ENCODE measurements around the gene PPIL6. TPM values are rescaled to one million over a fixed set of nuclear protein-coding genes. Genes with fewer than 3 reads are reported as not detected.
"Not testable (repeated sequence)": the region's sequence is repeated elsewhere in the genome, so short reads cannot be mapped to it uniquely, and the experiment has no call there.

Gene PPIL6
- polyA plus RNA-seq, 1 donor (not counting 4 experiments of a cell fraction or from before 2014, with no cell fraction given) = 1.4 TPM

DNA sequence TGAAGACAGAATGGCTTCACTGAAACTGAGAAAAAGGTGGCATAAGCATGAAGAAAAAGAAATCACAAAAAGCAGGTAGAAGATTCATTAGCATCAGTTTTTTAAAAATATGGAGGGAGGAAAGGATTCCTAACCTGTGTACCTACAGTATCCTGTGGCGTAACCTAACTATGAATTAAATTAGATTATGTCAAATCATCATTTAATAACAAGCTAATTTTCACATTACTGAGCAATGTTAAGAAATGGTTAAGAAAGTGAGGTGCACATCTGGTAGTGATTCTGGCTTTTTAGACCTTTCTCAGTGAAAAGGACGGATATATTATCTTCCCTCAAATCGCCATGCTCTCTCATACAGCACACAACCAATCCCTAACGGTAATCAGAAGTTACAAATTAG lies 70.7 kb downstream of the PPIL6 start:
- Histone ChIP-seq H2AFZ (ENCODE audit: control insufficient read depth, low read length) (no peak overlapping the region), H3K4me2 (ENCODE audit: control insufficient read depth, extremely low read depth, insufficient read depth, low read depth, low read length) (no peak overlapping the region), H3K4me1 (ENCODE audit: control insufficient read depth, extremely low read depth, insufficient read depth, low read length) (no peaks in the 10 kb centered on the region), H3K9ac (ENCODE audit: control insufficient read depth, extremely low read depth, insufficient read depth, low read length) (no peak overlapping the region), H3K27me3 (ENCODE audit: control insufficient read depth, extremely low read depth, insufficient read depth, low read length) (no peaks in the 10 kb centered on the region), H3K4me3 (ENCODE audit: control insufficient read depth in 2 of 3, extremely low read depth in 1 of 3, insufficient read depth in 2 of 3, low read depth in 1 of 3, low read length in 3 of 3) (no peak overlapping the region), H3K9me3 (ENCODE audit: control insufficient read depth, low read depth, low read length) (no peaks in the 10 kb centered on the region), H3K27ac (ENCODE audit: control insufficient read depth, insufficient read depth, low read length) (no peak overlapping the region), H3K79me2 (ENCODE audit: control insufficient read depth, insufficient read depth, low read length) (peaks cover 16% of the 10 kb centered on the region), H3K36me3 (ENCODE audit: control insufficient read depth in 2 of 2, extremely low read depth in 1 of 2, insufficient read depth in 2 of 2, low read length in 2 of 2) (peaks cover 15 to 34% of the 10 kb centered on the region in 2 experiments), H3K9me1 (ENCODE audit: control insufficient read depth, extremely low read depth, insufficient read depth, low read length) (no peaks in the 10 kb centered on the region), H4K20me1 (ENCODE audit: control insufficient read depth, extremely low read depth, insufficient read depth, low read length) (peaks cover 2% of the 10 kb centered on the region)
- DNase-seq (ENCODE audit: low read depth, low spot score) = no peak
- dilution Hi-C loops (cut with MboI; ENCODE audit: extremely low pct_ligation_motif_present, low sequenced_read_pairs) = no loop called here
- FAIRE-seq = no peak
- TF ChIP-seq, protein P1, sequence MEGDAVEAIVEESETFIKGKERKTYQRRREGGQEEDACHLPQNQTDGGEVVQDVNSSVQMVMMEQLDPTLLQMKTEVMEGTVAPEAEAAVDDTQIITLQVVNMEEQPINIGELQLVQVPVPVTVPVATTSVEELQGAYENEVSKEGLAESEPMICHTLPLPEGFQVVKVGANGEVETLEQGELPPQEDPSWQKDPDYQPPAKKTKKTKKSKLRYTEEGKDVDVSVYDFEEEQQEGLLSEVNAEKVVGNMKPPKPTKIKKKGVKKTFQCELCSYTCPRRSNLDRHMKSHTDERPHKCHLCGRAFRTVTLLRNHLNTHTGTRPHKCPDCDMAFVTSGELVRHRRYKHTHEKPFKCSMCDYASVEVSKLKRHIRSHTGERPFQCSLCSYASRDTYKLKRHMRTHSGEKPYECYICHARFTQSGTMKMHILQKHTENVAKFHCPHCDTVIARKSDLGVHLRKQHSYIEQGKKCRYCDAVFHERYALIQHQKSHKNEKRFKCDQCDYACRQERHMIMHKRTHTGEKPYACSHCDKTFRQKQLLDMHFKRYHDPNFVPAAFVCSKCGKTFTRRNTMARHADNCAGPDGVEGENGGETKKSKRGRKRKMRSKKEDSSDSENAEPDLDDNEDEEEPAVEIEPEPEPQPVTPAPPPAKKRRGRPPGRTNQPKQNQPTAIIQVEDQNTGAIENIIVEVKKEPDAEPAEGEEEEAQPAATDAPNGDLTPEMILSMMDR (optimal IDR thresholded peaks at IDR 0.05 in 1 of 3, IDR thresholded peaks at IDR 0.05 in 1 of 3, conservative IDR thresholded peaks at IDR 0.05 in 1 of 3; ENCODE audit: extremely low read depth in 1 of 3, insufficient read depth in 2 of 3, low read length in 3 of 3) = no peak
- TF ChIP-seq EZH2 (IDR thresholded peaks at IDR 0.05; ENCODE audit: low read length) = no peak

DNA sequence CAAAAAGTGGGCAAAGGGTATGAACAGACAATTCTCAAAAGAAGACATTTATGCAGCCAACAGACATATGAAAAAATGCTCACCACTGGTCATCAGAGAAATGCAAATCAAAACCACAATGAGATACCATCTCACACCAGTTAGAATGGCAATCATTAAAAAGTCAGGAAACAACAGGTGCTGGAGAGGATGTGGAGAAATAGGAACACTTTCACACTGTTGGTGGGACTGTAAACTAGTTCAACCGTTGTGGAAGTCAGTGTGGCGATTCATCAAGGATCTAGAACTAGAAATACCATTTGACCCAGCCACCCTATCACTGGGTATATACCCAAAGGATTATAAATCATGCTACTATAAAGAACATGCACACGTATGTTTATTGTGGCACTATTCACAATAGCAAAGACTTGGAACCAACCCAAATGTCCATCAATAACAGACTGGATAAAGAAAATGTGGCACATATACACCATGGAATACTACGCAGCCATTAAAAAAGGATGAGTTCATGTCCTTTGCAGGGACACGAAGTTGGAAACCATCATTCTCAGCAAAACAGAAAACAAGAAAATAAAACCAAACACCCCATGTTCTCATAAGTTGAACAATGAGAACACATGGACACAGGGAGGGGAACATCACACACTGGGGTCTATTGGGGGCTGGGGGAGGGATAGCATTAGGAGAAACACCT lies 75.9 kb downstream of the PPIL6 start:
- H2AFZ ChIP-seq (ENCODE audit: control insufficient read depth, low read length); H3K9me3 ChIP-seq (ENCODE audit: control insufficient read depth, low read depth, low read length); DNase-seq (ENCODE audit: low read depth, low spot score); H4K20me1 ChIP-seq (ENCODE audit: control insufficient read depth, extremely low read depth, insufficient read depth, low read length); H3K9me1 ChIP-seq (ENCODE audit: control insufficient read depth, extremely low read depth, insufficient read depth, low read length); H3K4me3 ChIP-seq (ENCODE audit: control insufficient read depth in 2 of 3, extremely low read depth in 1 of 3, insufficient read depth in 2 of 3, low read depth in 1 of 3, low read length in 3 of 3); H3K27me3 ChIP-seq (ENCODE audit: control insufficient read depth, extremely low read depth, insufficient read depth, low read length); H3K27ac ChIP-seq (ENCODE audit: control insufficient read depth, insufficient read depth, low read length); dilution Hi-C loops (cut with MboI; ENCODE audit: extremely low pct_ligation_motif_present, low sequenced_read_pairs); H3K9ac ChIP-seq (ENCODE audit: control insufficient read depth, extremely low read depth, insufficient read depth, low read length); FAIRE-seq; H3K4me1 ChIP-seq (ENCODE audit: control insufficient read depth, extremely low read depth, insufficient read depth, low read length); H3K79me2 ChIP-seq (ENCODE audit: control insufficient read depth, insufficient read depth, low read length); H3K4me2 ChIP-seq (ENCODE audit: control insufficient read depth, extremely low read depth, insufficient read depth, low read depth, low read length): not testable (repeated sequence)
- peaks cover 16 to 19% of the 10 kb centered on the region in 2 experiments for H3K36me3 ChIP-seq (ENCODE audit: control insufficient read depth in 2 of 2, extremely low read depth in 1 of 2, insufficient read depth in 2 of 2, low read length in 2 of 2)

DNA sequence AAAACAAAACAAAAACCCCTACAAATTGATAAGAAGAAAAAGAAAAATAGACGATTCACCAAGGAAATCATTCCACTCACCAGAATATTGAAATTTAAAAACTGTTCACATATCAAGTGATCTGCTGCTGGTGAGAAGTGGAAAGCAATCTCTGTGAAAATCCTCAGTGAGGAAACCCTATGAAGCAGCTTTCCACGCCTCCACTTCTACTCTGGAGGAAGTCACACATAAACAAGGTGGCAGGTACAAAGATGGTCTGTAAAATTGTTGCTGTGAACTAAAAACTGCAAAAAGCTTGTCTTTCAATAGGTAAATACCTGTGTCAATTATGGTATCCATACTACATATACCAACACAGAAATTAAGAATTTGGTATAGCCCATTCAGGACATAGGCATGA lies 76.7 kb downstream of the PPIL6 start:
- Histone ChIP-seq H3K27me3 (ENCODE audit: control insufficient read depth, extremely low read depth, insufficient read depth, low read length) (no peaks in the 10 kb centered on the region), H3K79me2 (ENCODE audit: control insufficient read depth, insufficient read depth, low read length) (peaks cover 1% of the 10 kb centered on the region), H3K4me1 (ENCODE audit: control insufficient read depth, extremely low read depth, insufficient read depth, low read length) (no peaks in the 10 kb centered on the region), H3K4me2 (ENCODE audit: control insufficient read depth, extremely low read depth, insufficient read depth, low read depth, low read length) (no peak overlapping the region), H3K4me3 (ENCODE audit: control insufficient read depth in 2 of 3, extremely low read depth in 1 of 3, insufficient read depth in 2 of 3, low read depth in 1 of 3, low read length in 3 of 3) (no peak overlapping the region), H3K9ac (ENCODE audit: control insufficient read depth, extremely low read depth, insufficient read depth, low read length) (no peak overlapping the region), H3K27ac (ENCODE audit: control insufficient read depth, insufficient read depth, low read length) (no peak overlapping the region), H2AFZ (ENCODE audit: control insufficient read depth, low read length) (no peak overlapping the region), H3K9me1 (ENCODE audit: control insufficient read depth, extremely low read depth, insufficient read depth, low read length) (no peaks in the 10 kb centered on the region), H3K36me3 (ENCODE audit: control insufficient read depth in 2 of 2, extremely low read depth in 1 of 2, insufficient read depth in 2 of 2, low read length in 2 of 2) (peaks cover 15 to 19% of the 10 kb centered on the region in 2 experiments), H4K20me1 (ENCODE audit: control insufficient read depth, extremely low read depth, insufficient read depth, low read length) (peaks cover 2% of the 10 kb centered on the region), H3K9me3 (ENCODE audit: control insufficient read depth, low read depth, low read length) (no peaks in the 10 kb centered on the region)
- dilution Hi-C loops (cut with MboI; ENCODE audit: extremely low pct_ligation_motif_present, low sequenced_read_pairs) = no loop called here
- no peak for FAIRE-seq
- DNase-seq (ENCODE audit: low read depth, low spot score) = no peak
- TF ChIP-seq EZH2 (IDR thresholded peaks at IDR 0.05; ENCODE audit: low read length) = no peak
- TF ChIP-seq, protein P1 (optimal IDR thresholded peaks at IDR 0.05 in 1 of 3, IDR thresholded peaks at IDR 0.05 in 1 of 3, conservative IDR thresholded peaks at IDR 0.05 in 1 of 3; ENCODE audit: extremely low read depth in 1 of 3, insufficient read depth in 2 of 3, low read length in 3 of 3) = no peak
